GM19043 (cell line): ENCODE data around the gene C2orf81.
"Not testable (repeated sequence)": the region's sequence is repeated elsewhere in the genome, so short reads cannot be mapped to it uniquely, and the experiment has no call there.

Experiments used
- ATAC-seq: cut with Tn5 transposase; IDR thresholded peaks from one replicate; pipeline ENCODE4 v1.9.1; 2021; ENCODE audit warnings: low read depth; ENCODE audit not compliant: unreplicated experiment

C2orf81 gene

DNA sequence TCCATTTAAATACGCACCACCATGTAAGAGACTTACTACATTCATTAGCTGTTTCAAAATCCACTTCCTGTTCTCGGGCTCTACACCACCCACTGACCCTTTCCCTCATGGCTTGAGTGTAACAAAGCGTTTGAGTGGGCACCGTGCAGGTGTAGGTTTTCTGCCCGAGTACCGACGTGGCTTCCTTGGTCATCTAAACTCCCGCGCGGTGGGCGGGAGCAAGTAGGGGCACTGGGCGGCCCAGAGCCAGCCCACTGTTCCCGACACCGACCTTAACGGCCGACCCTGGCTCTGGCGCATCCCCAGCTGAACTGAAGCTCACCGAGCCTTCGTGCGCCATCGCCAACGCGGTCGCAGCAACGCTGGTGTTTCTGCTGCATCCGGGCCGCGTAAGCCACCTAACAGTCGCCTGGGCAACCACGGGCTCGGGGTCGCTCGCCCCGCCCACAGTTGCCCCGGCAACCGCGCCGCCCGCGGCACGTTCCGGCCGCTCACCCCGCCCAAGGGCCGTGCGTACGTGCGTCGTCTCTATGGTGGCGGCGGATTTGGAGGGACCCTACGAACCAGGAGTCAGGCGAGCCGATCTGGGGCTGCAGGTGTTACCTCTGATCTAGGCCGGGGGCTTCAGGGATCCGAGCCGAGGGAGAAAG lies at the start of gene C2orf81, which contains the start of gene WDR54:
Gene C2orf81 (minus strand): TSS at position 399 of the 650 bp plus-strand sequence. CDS start 59 bp downstream, at position 340.
Gene WDR54 (plus strand): TSS at position 510 of the 650 bp plus-strand sequence. CDS start 424 bp downstream, outside the sequence.
- ATAC-seq = peak; percentile 89

GRCh38 chr2:74470742-74471141 lies 49.3 kb upstream of the C2orf81 start:
- ATAC-seq = not testable (repeated sequence)

DNA sequence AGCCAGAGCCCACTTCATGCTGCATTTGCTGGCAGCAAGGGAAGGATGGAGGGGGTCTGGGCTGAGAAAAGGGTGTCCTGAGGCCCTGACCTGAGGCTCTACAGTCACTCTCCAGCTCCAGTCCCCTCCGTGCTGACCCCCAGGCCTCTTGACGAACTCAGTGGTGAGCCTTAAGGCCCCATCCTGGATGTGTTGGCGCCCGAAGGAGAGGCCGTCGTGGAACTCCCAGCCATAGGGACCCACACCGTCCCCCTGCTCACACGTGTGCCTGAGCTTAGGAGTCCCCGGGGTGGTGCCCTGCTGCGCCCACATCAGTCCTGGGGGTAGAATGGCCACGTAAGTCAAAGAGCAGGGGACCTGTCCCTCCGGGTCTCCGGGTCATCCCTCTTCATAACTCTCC lies 43.0 kb upstream of the C2orf81 start:
- no peak for ATAC-seq

DNA sequence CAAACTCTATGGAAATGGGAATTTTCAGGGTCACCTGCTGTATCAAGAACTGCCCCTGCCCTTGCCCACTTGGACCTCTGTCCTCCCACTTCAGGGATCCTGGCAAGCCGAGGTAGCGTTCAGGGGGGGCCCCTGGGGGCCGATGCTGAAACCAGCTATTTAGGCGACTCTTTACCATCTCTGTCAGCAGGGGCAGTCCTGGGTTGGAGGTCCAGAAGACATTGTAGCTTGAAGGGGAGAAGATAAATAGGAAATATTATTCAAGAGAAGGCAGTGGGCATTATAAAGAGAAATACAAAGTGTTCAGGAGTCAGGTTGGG lies 41.3 kb upstream of the C2orf81 start:
- ATAC-seq = no peak

GRCh38 chr2:74462054-74462785 lies 40.8 kb upstream of the C2orf81 start:
- no peak for ATAC-seq

GRCh38 chr2:74461187-74462053 lies 40.0 kb upstream of the C2orf81 start:
- no peak for ATAC-seq

- not testable (repeated sequence) for ATAC-seq
Measured at GRCh38 chr2:74460187-74460586, 38.8 kb upstream of the C2orf81 start.

- ATAC-seq = not testable (repeated sequence)
Measured at GRCh38 chr2:74459503-74460118, 38.2 kb upstream of the C2orf81 start.

GRCh38 chr2:74458938-74459363 lies 37.5 kb upstream of the C2orf81 start:
- no peak for ATAC-seq

GRCh38 chr2:74458132-74458937 lies 36.9 kb upstream of the C2orf81 start, which contains the start of gene WBP1:
Gene WBP1, plus strand, starts transcription at chr2:74458438. Its CDS starts 165 bp downstream, at chr2:74458603.
- ATAC-seq = peak; percentile 81

GRCh38 chr2:74457549-74458131 lies 36.2 kb upstream of the C2orf81 start:
- ATAC-seq = peak; percentile 14

- no peak for ATAC-seq
Measured at GRCh38 chr2:74457129-74457548, 35.7 kb upstream of the C2orf81 start.

- peak; percentile 45 for ATAC-seq
Measured at GRCh38 chr2:74454654-74455511, 33.5 kb upstream of the C2orf81 start, which contains the start of gene INO80B. Gene INO80B, plus strand, starts transcription at chr2:74455087. Its CDS starts 30 bp downstream, at chr2:74455117.

GRCh38 chr2:74450570-74451190 lies 29.3 kb upstream of the C2orf81 start:
- ATAC-seq = no peak

DNA sequence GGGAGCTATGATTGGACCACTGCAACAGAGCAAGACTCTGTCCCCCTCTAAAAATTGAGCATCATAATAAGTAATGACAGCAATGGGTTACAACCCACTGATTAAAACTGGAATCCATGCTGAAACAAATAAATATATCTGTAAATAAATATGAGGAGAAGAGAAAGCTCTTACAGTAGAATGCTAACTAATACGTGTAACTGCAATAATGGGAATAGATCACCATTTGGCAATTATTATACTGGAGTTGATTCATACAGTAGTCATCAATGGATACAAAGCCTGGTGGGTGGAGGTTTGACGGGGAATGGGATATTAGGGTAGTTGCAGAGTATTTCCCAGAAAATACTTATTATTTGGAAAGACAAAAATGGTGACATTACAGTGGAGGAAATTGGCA lies 27.4 kb upstream of the C2orf81 start:
- no peak for ATAC-seq

DNA sequence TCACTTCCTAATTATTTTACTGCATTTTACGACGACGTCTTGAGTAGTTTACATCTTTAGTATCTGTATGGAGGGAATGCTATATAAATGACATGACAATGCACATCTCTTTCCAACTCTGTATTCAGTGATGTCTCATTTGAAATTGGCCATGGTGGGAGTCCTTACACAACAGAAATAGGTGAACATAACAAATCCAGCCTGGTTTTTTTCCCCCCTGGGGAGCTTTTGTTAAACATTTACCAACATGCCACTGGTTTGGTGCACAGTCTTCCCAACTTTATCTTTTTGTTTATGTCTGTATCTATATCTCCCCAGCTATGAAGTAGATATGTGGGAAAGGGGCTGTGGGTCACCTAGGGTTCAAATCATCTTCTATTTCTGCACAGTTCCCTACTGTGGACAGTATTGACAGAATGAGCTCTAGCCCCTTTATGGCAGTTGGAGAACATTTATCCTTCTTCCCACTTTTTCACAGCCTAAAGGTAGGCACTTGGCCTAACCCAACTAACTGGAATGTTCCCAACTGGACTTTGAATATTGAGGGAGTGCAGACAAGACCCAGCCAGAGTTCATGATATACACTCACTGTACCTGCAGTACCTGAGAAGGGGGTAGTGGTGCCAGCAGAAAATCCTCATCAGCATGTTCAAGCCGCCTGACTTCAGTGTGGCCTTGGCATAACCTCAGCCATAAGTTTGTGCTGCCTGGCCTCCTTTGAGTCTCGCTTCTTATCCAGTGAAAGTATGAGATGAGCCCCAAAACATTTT lies 26.0 kb upstream of the C2orf81 start:
- no peak for ATAC-seq
